ENCODE data around the gene FAM111B.

Gene FAM111B

DNA sequence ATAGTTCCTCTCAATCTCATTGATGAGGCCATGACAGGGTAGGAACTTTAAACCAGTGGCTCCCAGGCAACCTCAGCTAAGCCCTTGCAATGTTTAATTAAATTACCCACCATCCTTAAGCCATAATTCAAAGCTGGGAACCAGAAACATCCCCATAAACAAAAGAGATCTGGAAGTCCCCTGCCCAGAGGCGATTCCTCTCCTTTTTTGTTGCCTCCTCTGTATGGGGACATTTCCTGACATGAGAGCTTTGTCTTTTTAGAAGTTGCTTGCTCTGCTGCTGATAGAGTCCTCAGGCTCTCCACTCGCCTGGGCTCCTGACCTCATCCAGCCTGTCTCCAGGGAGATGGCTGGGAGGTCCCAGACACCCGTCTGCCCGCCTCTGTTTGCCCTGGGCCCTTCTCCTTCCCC is 68.1 kb downstream of the FAM111B start:
- CTCF ChIA-PET: interaction anchor here (1.7 to 26.3 kb wide), 3 partner anchors 17 to 256 kb away, joined by 8 to 962 read pairs (median 77); partner anchors contain the start of gene MPEG1
- no peak for DNase-seq (ENCODE audit: extremely low spot score)
- TF ChIP-seq, protein P1, sequence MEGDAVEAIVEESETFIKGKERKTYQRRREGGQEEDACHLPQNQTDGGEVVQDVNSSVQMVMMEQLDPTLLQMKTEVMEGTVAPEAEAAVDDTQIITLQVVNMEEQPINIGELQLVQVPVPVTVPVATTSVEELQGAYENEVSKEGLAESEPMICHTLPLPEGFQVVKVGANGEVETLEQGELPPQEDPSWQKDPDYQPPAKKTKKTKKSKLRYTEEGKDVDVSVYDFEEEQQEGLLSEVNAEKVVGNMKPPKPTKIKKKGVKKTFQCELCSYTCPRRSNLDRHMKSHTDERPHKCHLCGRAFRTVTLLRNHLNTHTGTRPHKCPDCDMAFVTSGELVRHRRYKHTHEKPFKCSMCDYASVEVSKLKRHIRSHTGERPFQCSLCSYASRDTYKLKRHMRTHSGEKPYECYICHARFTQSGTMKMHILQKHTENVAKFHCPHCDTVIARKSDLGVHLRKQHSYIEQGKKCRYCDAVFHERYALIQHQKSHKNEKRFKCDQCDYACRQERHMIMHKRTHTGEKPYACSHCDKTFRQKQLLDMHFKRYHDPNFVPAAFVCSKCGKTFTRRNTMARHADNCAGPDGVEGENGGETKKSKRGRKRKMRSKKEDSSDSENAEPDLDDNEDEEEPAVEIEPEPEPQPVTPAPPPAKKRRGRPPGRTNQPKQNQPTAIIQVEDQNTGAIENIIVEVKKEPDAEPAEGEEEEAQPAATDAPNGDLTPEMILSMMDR (IDR thresholded peaks at IDR 0.05; ENCODE audit: control extremely low read depth, extremely low read depth, low read depth, missing control alignments): no peak
- POLR2A ChIA-PET: no interaction called here

DNA sequence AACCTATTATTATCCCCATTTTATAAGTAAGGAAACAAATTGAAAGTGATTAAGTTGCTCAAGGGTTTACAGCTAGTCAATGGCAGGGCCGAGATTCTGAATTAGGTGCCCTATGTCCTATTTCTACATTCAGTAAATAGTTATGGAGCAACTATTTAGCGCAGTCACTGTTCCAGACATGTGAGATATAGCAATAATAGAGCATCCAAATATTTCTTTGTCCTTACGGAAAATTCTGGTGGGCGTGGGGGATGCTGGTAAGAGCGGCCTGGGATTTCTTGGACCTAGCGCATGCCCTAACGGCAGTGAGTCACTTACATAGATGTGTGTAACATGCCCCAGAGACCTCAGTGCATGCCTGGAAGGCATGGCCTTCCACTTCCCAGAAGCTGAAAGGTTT is 69.3 kb downstream of the FAM111B start:
- DNase-seq (ENCODE audit: extremely low spot score): no peak
- POLR2A ChIA-PET: no interaction called here
- CTCF ChIA-PET: interaction anchor here (1.7 to 26.3 kb wide), 3 partner anchors 18 to 254 kb away, joined by 8 to 962 read pairs (median 77); partner anchors contain the start of gene MPEG1
- TF ChIP-seq, protein P1 (IDR thresholded peaks at IDR 0.05; ENCODE audit: control extremely low read depth, extremely low read depth, low read depth, missing control alignments): no peak

Data from GM10248 (cell line).